Ovary (tissue), 3 donors: ENCODE measurements around the gene CCL20.

ENCODE experiments used
- CTCF ChIP-seq, 3 donors: fragments of 450-650 bp in 2 of 3; fragments of 200-600 bp in 1 of 3; IDR thresholded peaks; one replicate each; pipeline versions ENCODE4 v1.5.1 to v1.8.0; 2016 to 2022; ENCODE audit warnings: antibody characterized with exemption in 3 of 3, mild to moderate bottlenecking in 1 of 3
- POLR2A ChIP-seq: fragments of 450-650 bp; IDR thresholded peaks from one replicate; pipeline ENCODE4 v1.6.1; 2017; ENCODE audit warnings: antibody characterized with exemption, mild to moderate bottlenecking, moderate library complexity
- donor health status: DM: no; HTN: no; CAD: no.

- TF ChIP-seq CTCF (IDR thresholded peaks at IDR 0.05) (no peak), POLR2A (no peak)
Observed at GRCh38 chr2:227861011-227861410, 47.4 kb downstream of the CCL20 start.
